ENCODE data around the gene SZRD1. TPM values are rescaled to one million over a fixed set of nuclear protein-coding genes. Genes with fewer than 3 reads are reported as not detected.

Gene SZRD1
- total RNA-seq, 2 donors from 2014 or later: 119 to 140 TPM

DNA sequence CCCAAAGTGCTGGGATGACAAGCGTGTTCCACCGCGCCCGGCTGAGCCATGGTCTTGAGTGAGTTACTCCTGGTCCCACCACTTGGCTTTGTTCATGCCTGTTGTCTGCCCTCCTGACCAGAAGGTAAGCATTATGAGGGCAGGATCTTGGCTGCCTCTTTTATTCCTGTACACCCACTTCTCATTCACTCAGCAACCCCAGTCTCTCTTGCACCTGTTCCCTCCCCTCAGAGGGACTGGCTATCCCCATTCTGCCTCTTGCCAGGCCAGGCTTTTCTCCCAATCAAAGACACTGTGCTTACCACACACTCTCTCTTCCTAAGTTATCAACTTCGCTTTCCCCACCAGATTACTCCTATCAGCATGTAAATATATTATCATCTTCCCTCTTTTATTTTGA, 43.8 kb downstream of the SZRD1 start:
- no peak overlapping the region for H3K27ac ChIP-seq
- no peaks in the 10 kb centered on the region for H3K27me3 ChIP-seq
- no peak for DNase-seq
- intact Hi-C loops (cut with DNase I): no loop called here
- H3K36me3 ChIP-seq: no peaks in the 10 kb centered on the region
- H3K4me3 ChIP-seq: no peak overlapping the region
- no peaks in the 10 kb centered on the region for H3K4me1 ChIP-seq
- H3K9me3 ChIP-seq: no peaks in the 10 kb centered on the region
- H3K9ac ChIP-seq (ENCODE audit: low read depth in 2 of 2, low read length in 2 of 2): no peak overlapping the region
- TF ChIP-seq, protein P1, sequence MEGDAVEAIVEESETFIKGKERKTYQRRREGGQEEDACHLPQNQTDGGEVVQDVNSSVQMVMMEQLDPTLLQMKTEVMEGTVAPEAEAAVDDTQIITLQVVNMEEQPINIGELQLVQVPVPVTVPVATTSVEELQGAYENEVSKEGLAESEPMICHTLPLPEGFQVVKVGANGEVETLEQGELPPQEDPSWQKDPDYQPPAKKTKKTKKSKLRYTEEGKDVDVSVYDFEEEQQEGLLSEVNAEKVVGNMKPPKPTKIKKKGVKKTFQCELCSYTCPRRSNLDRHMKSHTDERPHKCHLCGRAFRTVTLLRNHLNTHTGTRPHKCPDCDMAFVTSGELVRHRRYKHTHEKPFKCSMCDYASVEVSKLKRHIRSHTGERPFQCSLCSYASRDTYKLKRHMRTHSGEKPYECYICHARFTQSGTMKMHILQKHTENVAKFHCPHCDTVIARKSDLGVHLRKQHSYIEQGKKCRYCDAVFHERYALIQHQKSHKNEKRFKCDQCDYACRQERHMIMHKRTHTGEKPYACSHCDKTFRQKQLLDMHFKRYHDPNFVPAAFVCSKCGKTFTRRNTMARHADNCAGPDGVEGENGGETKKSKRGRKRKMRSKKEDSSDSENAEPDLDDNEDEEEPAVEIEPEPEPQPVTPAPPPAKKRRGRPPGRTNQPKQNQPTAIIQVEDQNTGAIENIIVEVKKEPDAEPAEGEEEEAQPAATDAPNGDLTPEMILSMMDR (IDR thresholded peaks at IDR 0.05): no peak

DNA sequence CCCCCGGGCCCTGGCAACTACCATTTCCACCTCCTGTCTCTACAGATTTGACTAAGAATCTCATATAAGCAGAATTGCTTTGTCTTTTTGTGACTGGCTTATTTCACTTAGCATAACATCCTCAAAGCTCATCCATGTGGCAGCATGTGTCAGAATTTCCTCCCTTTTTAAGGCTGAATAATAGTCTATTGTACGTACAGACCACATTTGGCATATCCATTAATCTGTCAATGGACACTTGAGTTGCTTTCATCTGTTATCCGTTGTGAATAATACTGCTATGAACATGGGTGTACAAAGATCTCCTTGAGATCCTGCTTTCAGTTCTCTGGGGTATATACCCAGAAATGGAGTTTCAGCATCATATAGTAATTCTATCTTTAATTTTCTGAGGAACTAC, 46.1 kb downstream of the SZRD1 start:
- H3K27me3 ChIP-seq: no peaks in the 10 kb centered on the region
- H3K4me1 ChIP-seq: no peaks in the 10 kb centered on the region
- no peaks in the 10 kb centered on the region for H3K36me3 ChIP-seq
- intact Hi-C loops (cut with DNase I): no loop called here
- no peak overlapping the region for H3K4me3 ChIP-seq
- no peak for DNase-seq
- TF ChIP-seq, protein P1 (IDR thresholded peaks at IDR 0.05): no peak
- no peak overlapping the region for H3K27ac ChIP-seq
- no peak overlapping the region for H3K9ac ChIP-seq (ENCODE audit: low read depth in 2 of 2, low read length in 2 of 2)
- no peaks in the 10 kb centered on the region for H3K9me3 ChIP-seq

DNA sequence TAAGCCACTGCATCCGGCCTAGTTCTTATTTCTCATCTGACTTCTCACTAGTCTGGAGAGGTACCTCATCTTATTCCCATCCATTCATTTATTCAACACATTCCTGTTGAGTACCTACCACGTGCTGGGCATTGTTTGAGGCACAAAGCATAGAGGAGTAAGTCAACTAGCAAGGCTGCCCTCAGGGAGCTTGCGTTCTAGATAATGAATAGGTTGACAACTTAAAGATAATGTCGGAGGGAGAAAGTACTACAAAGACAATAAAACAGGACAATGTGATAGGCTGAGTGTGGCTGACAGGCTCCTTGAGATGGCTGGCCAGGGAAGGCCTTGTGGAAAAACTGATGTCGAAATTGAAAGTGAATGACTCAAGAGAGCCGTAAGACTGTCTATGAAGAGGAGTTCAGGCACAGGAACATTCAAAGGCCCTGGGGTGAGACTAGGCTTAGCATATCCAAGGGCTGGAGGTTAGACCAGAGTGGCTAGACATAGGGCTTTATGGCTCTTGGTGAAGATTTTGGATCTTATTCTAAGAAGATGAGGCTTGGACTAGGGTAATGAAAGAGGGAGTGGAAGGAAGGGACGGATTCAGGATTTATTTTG, 51.9 kb downstream of the SZRD1 start:
- Histone ChIP-seq H3K4me3 (no peak overlapping the region), H3K36me3 (no peaks in the 10 kb centered on the region), H3K27me3 (no peaks in the 10 kb centered on the region), H3K27ac (no peak overlapping the region), H3K9me3 (no peaks in the 10 kb centered on the region), H3K9ac (ENCODE audit: low read depth in 2 of 2, low read length in 2 of 2) (no peak overlapping the region), H3K4me1 (no peaks in the 10 kb centered on the region)
- no peak for DNase-seq
- intact Hi-C loops (cut with DNase I): no loop called here
- TF ChIP-seq, protein P1 (IDR thresholded peaks at IDR 0.05): no peak

DNA sequence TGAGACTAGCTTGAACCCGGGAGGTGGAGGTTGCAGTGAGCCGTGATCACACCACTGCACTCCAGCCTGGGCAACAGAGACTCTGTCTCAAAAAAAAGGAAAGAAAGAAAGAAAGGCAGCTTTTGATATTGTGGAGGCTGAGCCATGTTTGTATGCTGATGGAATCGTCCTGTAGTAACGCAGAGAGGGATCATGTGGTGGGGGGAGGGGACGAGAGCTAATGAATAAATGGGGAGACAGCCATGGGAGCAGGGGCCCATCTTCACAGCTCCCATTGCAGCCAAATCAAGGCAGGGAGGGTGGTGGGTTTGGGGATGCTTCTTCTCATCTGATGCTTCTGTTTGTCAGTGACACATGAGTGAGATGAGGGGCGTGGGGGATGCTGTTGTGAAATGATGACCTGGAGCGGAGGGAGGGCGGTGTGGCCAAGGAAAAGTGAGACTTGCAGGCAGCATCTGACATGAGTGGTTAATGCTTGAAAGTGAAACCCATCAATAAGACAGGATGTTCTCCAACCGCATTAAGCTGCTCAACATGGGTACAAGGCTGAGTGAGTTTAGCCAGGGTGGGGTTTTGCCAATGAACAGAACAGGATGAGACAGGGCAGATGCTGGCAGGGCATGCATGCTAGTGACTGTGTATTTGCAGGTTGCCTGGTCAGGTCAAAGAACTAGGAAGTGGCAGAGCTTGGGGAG, 53.5 kb downstream of the SZRD1 start:
- Histone ChIP-seq H3K4me3 (no peak overlapping the region), H3K9ac (ENCODE audit: low read depth in 2 of 2, low read length in 2 of 2) (no peak overlapping the region), H3K27ac (no peak overlapping the region), H3K36me3 (no peaks in the 10 kb centered on the region), H3K27me3 (no peaks in the 10 kb centered on the region), H3K4me1 (no peaks in the 10 kb centered on the region), H3K9me3 (no peaks in the 10 kb centered on the region)
- TF ChIP-seq, protein P1 (IDR thresholded peaks at IDR 0.05): no peak
- no peak for DNase-seq
- intact Hi-C loops (cut with DNase I): no loop called here

DNA sequence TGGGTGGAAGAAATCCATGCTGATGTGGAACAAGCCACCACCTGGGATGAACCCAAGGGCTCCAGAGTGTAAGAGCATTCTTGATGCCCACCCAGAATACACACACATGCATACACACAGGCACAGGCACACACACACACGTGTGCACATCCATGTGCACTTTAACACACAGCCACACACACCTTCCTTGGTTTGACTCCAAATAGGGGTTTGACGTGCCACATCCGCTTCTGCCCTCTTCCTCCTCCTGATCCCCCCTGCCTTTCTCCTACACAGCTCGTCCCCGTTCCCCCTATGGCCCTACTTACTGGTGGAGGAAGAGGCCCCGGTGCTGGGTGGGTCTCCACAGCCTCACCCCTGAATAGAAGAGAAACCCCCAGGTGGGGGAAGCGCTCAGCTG, 54.2 kb downstream of the SZRD1 start:
- intact Hi-C loops (cut with DNase I): no loop called here
- H3K4me3 ChIP-seq: no peak overlapping the region
- DNase-seq: no peak

More for the DNA sequence above, 54.2 kb downstream of the SZRD1 start:
- Histone ChIP-seq H3K27me3 (no peaks in the 10 kb centered on the region), H3K27ac (no peak overlapping the region), H3K4me1 (no peaks in the 10 kb centered on the region), H3K9me3 (no peaks in the 10 kb centered on the region), H3K36me3 (no peaks in the 10 kb centered on the region), H3K9ac (ENCODE audit: low read depth in 2 of 2, low read length in 2 of 2) (no peak overlapping the region)
- TF ChIP-seq, protein P1 (IDR thresholded peaks at IDR 0.05): no peak
